Panc1 (cell line): Measurements from ENCODE around the gene INTS11. TPM values are rescaled to one million over a fixed set of nuclear protein-coding genes. Genes with fewer than 3 reads are reported as not detected.

Source experiments
- ATAC-seq: fragments of 200-7000 bp; cut with Tn5 transposase; 2 replicates; pipeline ENCODE4 v1.9.1; 2020; ENCODE audit warnings: mild to moderate bottlenecking, moderate library complexity
- BruUV-seq: library from RNA; stranded (reverse); fragments of 400-500 nt; replicated peaks from 2 replicates; lab custom pipeline; 2021; lab: Mats Ljungman, UMichigan
- CTCF ChIA-PET: fragments of 300-600 bp; sonication (Branson Sonifier 250); formaldehyde crosslinking; loops from one replicate; lab custom pipeline; 2022; ENCODE audit warnings: antibody characterized with exemption; lab: Charles Lee
- POLR2A ChIA-PET: fragments of 300-600 bp; sonication (Branson Sonifier 250); formaldehyde crosslinking; loops from one replicate; lab custom pipeline; 2022; ENCODE audit warnings: antibody characterized with exemption; lab: Charles Lee
- DNase-seq: peaks from one replicate; pipeline ENCODE4 v3.0.0-alpha.2; 2010; ENCODE audit warnings: low read depth, low spot score
- H3K27ac ChIP-seq: 2 replicates; pipeline ENCODE4 v1.5.1; 2011; ENCODE audit warnings: mild to moderate bottlenecking, low read length, inconsistent platforms
- H3K27me3 ChIP-seq: fragments of 200-500 bp; sonication (Bioruptor generic); 2 replicates; pipeline ENCODE4 v1.6.0; 2014; ENCODE audit warnings: low read length, inconsistent platforms; ENCODE audit not compliant: control insufficient read depth, insufficient read depth
- H3K36me3 ChIP-seq: fragments of 200-500 bp; sonication (Bioruptor generic); 2 replicates; pipeline ENCODE4 v1.5.1; 2014; ENCODE audit warnings: inconsistent platforms, mild to moderate bottlenecking, low read length, moderate library complexity; ENCODE audit not compliant: control insufficient read depth, insufficient read depth
- H3K4me1 ChIP-seq: 2 replicates; pipeline ENCODE4 v1.5.1; 2011; ENCODE audit warnings: inconsistent platforms, mild to moderate bottlenecking, low read length, moderate library complexity; ENCODE audit not compliant: control insufficient read depth, insufficient read depth
- H3K4me3 ChIP-seq, 2 experiments: 2 replicates each; pipeline ENCODE4 v1.5.1; 2011 to 2012; ENCODE audit warnings: low read depth in 2 of 2, low read length in 2 of 2, mild to moderate bottlenecking in 2 of 2, inconsistent platforms in 1 of 2, moderate library complexity in 1 of 2
- H3K9me3 ChIP-seq: fragments of 200-500 bp; sonication (Bioruptor generic); 2 replicates; pipeline ENCODE4 v1.5.1; 2014; ENCODE audit warnings: low read depth, mild to moderate bottlenecking, inconsistent platforms, low read length, moderate library complexity; ENCODE audit not compliant: control insufficient read depth, insufficient read depth
- POLR2AphosphoS5 ChIP-seq: IDR thresholded peaks from 2 replicates; pipeline ENCODE4 v1.6.1; 2012; ENCODE audit warnings: mild to moderate bottlenecking, low read depth, low read length, moderate library complexity
- REST ChIP-seq, 2 experiments: IDR thresholded peaks; 2 replicates each; pipeline ENCODE4 v1.6.1; 2011 to 2012; ENCODE audit warnings: low read depth in 2 of 2, control low read depth in 1 of 2, low read length in 1 of 2, mild to moderate bottlenecking in 1 of 2, moderate library complexity in 1 of 2; ENCODE audit not compliant: insufficient read depth in 1 of 2
- SIN3A ChIP-seq: IDR thresholded peaks from 2 replicates; pipeline ENCODE4 v1.6.1; 2012; ENCODE audit warnings: low read depth, mild to moderate bottlenecking, low read length, moderate library complexity, borderline replicate concordance; ENCODE audit not compliant: insufficient read depth
- TCF7L2 ChIP-seq: IDR thresholded peaks from 2 replicates; pipeline ENCODE4 v1.6.1; 2011; ENCODE audit warnings: mild to moderate bottlenecking, low read depth, low read length, inconsistent platforms
- in situ Hi-C: cut with HindIII; loops from 2 replicates; pipeline ENCODE4 v1.10.0; 2016; ENCODE audit warnings: low sequenced_read_pairs, low pct_unique_long_range_greater_than_20kb
- intact Hi-C: fragments of 100-400 bp; cut with micrococcal nuclease; formaldehyde crosslinking; loops from one replicate; pipeline ENCODE4 v1.10.0; 2022; ENCODE audit not compliant: unreplicated experiment
- total RNA-seq: library from RNA; stranded (reverse); gene quantifications from one replicate; pipeline ENCODE4 v1.2.1, GENCODE V29; 2021; ENCODE audit not compliant: unreplicated experiment
- TF ChIP-seq, protein P1 (sequence below): fragments of 450-650 bp; IDR thresholded peaks from 2 replicates; pipeline ENCODE4 v1.5.1; 2017; ENCODE audit warnings: mild to moderate bottlenecking

INTS11 gene
- total RNA-seq, 1 experiment from 2014 or later: 114 TPM

DNA sequence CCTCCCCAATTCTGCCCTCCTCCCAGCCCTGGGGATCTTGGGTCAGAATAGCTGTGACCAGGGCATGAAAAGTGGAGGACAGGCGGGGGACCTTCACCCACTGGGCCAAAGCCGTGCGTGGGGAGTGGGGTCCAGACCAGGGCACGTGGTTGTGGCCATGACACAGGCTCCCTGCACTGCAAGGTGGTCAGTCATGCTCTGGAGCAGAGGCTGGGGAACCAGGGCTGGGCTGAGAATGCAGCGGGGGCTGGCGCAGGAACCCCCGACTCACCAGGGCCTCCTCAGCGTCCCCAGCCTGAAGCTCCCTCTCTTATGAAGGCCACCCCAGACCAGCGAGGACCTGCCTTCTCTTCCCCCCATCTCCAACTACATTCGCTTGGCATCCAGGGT, 22.0 kb upstream of the INTS11 start:
- POLR2A ChIA-PET: interaction anchor here (0.5 kb wide), 1 partner anchor 101 kb away, joined by 9 read pairs; no protein-coding TSS in a partner anchor
- TF ChIP-seq POLR2AphosphoS5: no peak
- no peak for TF ChIP-seq REST (IDR thresholded peaks at IDR 0.05; ENCODE audit: insufficient read depth in 1 of 2, low read depth in 2 of 2, low read length in 1 of 2)
- TF ChIP-seq SIN3A: no peak
- TF ChIP-seq TCF7L2: no peak
- TF ChIP-seq, protein P1, sequence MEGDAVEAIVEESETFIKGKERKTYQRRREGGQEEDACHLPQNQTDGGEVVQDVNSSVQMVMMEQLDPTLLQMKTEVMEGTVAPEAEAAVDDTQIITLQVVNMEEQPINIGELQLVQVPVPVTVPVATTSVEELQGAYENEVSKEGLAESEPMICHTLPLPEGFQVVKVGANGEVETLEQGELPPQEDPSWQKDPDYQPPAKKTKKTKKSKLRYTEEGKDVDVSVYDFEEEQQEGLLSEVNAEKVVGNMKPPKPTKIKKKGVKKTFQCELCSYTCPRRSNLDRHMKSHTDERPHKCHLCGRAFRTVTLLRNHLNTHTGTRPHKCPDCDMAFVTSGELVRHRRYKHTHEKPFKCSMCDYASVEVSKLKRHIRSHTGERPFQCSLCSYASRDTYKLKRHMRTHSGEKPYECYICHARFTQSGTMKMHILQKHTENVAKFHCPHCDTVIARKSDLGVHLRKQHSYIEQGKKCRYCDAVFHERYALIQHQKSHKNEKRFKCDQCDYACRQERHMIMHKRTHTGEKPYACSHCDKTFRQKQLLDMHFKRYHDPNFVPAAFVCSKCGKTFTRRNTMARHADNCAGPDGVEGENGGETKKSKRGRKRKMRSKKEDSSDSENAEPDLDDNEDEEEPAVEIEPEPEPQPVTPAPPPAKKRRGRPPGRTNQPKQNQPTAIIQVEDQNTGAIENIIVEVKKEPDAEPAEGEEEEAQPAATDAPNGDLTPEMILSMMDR: no peak
- Histone ChIP-seq H3K9me3 (no peaks in the 10 kb centered on the region), H3K4me3 (peak overlapping the region; percentile 74 to 85; a peak in 3 of 4 replicates), H3K27me3 (no peaks in the 10 kb centered on the region), H3K36me3 (no peaks in the 10 kb centered on the region; the same call in 1 of the 2 replicates), H3K4me1 (peaks cover 42% of the 10 kb centered on the region), H3K27ac (peak overlapping the region; percentile 93)
- DNase-seq (no peak), ATAC-seq (no peak)
- intact Hi-C loops: no loop called here
- CTCF ChIA-PET: interaction anchor here (1.0 to 2.2 kb wide), 2 partner anchors 17 to 26 kb away, joined by 5 to 8 read pairs; no protein-coding TSS in a partner anchor
- no TSS peak for BruUV-seq
- in situ Hi-C loops: no loop called here

DNA sequence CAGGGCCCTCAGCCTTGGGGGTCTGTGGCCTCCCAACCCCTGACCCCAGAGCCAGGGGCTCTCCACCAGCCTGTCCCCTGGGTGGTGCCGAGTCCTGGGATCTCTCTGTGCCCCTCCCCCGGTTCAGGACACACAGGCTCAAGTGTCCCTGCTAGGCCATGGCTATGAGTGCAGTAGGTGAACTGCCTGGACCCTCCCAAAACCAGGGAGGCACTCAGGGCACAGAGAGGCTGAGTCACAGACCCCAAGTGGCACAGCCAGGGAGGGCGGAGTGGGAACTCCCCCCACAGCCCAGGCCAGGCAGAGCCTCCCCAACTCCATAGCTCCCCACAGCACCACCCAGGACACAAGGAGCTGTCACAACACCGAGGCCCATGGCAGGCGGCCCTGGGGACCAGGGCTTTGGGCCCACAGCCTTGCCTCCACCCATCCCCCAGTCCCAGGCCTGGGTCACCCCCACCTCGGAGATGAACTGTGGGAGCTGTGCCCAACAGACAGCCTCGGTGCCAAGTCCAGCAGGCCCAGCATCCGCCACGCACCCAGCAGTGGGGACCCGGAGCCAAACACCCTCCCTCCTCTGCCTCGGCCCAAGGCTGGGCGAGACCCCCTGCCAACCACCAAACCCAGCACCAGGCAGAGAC, 21.5 kb upstream of the INTS11 start:
- H3K36me3 ChIP-seq: no peaks in the 10 kb centered on the region; the same call in 1 of the 2 replicates
- no peaks in the 10 kb centered on the region for H3K27me3 ChIP-seq
- TF ChIP-seq POLR2AphosphoS5 (no peak), SIN3A (no peak), TCF7L2 (no peak), REST (IDR thresholded peaks at IDR 0.05; ENCODE audit: insufficient read depth in 1 of 2, low read depth in 2 of 2, low read length in 1 of 2) (no peak)
- TF ChIP-seq, protein P1: no peak
- no peak for DNase-seq
- POLR2A ChIA-PET: no interaction called here
- peaks cover 40% of the 10 kb centered on the region for H3K4me1 ChIP-seq
- peak overlapping the region; percentile 93 for H3K27ac ChIP-seq
- in situ Hi-C loops: no loop called here
- CTCF ChIA-PET: interaction anchor here (1.0 to 2.2 kb wide), 2 partner anchors 17 to 26 kb away, joined by 5 to 8 read pairs; no protein-coding TSS in a partner anchor
- peak overlapping the region; percentile 74 to 85; a peak in 3 of 4 replicates for H3K4me3 ChIP-seq
- H3K9me3 ChIP-seq: no peaks in the 10 kb centered on the region
- intact Hi-C loops: no loop called here
- no TSS peak for BruUV-seq
- no peak for ATAC-seq
